ENCODE results near the gene CNNM1. TPM values are rescaled to one million over a fixed set of nuclear protein-coding genes. Genes with fewer than 3 reads are reported as not detected.
A peak's percentile ranks its signal among the peaks of the same experiment; 100 is the strongest.

The CNNM1 gene
- total RNA-seq, 1 donor from 2014 or later: 0.35 TPM

DNA sequence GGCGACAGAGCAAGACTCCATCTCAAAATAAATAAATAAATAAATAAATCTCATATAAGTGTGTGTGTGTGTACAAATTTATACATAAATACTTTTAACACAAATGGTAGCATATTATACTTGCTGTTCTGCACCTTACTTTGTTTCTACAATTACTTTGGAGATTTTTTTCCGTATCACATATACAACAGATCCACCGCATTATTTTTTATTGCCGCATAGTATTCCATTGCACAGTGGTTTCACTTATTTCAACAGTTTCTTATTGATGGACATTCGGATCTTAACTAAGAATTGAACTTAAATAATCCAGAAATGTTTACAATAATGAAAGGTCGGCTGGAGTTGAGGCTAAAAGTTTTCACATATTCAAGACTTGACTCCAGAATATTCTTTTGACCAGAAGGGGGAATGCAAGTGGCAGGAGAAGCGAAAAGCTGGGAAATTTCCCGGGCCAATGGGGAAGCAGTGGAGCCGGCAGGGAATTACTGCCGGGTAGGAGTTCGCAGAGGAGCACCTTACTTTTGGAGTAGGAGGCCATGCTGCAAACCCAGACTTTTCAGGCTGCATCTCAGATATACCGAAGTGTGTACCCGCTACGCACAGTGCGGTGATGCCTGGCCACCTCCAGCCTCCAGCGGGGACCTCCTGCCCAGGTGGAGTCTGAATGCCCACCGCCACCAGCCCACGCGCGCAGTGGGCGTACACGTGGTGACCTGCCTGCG, 415 bp upstream of the CNNM1 start:
- no peak for ATAC-seq
- TF ChIP-seq, protein P1, sequence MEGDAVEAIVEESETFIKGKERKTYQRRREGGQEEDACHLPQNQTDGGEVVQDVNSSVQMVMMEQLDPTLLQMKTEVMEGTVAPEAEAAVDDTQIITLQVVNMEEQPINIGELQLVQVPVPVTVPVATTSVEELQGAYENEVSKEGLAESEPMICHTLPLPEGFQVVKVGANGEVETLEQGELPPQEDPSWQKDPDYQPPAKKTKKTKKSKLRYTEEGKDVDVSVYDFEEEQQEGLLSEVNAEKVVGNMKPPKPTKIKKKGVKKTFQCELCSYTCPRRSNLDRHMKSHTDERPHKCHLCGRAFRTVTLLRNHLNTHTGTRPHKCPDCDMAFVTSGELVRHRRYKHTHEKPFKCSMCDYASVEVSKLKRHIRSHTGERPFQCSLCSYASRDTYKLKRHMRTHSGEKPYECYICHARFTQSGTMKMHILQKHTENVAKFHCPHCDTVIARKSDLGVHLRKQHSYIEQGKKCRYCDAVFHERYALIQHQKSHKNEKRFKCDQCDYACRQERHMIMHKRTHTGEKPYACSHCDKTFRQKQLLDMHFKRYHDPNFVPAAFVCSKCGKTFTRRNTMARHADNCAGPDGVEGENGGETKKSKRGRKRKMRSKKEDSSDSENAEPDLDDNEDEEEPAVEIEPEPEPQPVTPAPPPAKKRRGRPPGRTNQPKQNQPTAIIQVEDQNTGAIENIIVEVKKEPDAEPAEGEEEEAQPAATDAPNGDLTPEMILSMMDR (IDR thresholded peaks at IDR 0.05): no peak
- intact Hi-C loops (cut with DNase I): no loop called here
- H3K27ac ChIP-seq: no peak overlapping the region
- no peaks in the 10 kb centered on the region for H3K9me3 ChIP-seq
- peaks cover 19% of the 10 kb centered on the region for H3K4me1 ChIP-seq
- H3K4me3 ChIP-seq: peak overlapping the region; percentile 55
- H3K27me3 ChIP-seq (ENCODE audit: low read depth): peaks cover 51% of the 10 kb centered on the region
- H3K36me3 ChIP-seq: no peaks in the 10 kb centered on the region
- DNase-seq: no peak

DNA sequence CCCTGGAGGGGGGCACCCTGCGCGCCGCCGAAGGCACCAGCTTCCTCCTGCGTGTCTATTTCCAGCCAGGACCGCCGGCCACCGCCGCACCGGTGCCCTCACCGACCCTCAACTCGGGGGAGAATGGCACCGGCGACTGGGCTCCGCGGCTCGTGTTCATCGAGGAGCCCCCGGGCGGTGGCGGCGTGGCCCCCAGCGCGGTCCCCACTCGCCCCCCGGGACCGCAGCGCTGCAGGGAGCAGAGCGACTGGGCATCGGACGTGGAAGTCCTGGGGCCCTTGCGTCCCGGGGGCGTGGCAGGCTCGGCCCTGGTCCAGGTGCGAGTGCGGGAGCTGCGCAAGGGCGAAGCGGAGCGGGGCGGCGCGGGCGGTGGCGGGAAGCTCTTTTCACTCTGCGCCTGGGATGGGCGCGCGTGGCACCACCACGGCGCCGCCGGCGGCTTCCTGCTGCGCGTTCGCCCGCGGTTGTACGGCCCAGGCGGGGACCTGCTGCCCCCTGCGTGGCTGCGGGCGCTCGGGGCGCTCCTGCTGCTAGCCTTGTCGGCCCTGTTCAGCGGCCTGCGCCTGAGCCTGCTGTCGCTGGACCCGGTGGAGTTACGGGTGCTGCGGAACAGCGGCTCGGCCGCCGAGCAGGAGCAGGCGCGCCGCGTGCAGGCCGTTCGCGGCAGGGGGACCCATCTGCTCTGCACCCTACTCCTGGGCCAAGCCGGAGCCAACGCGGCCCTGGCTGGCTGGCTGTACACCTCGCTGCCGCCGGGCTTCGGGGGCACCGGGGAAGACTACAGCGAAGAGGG, 594 bp downstream of the CNNM1 start:
- Histone ChIP-seq H3K27ac (no peak overlapping the region), H3K4me3 (peak overlapping the region; percentile 55), H3K36me3 (no peaks in the 10 kb centered on the region), H3K4me1 (peaks cover 19% of the 10 kb centered on the region), H3K9me3 (no peaks in the 10 kb centered on the region), H3K27me3 (ENCODE audit: low read depth) (peaks cover 48% of the 10 kb centered on the region)
- intact Hi-C loops (cut with DNase I): no loop called here
- peak; percentile 67 to 74 for ATAC-seq
- TF ChIP-seq, protein P1 (IDR thresholded peaks at IDR 0.05): no peak
- peak; percentile 46 for DNase-seq

DNA sequence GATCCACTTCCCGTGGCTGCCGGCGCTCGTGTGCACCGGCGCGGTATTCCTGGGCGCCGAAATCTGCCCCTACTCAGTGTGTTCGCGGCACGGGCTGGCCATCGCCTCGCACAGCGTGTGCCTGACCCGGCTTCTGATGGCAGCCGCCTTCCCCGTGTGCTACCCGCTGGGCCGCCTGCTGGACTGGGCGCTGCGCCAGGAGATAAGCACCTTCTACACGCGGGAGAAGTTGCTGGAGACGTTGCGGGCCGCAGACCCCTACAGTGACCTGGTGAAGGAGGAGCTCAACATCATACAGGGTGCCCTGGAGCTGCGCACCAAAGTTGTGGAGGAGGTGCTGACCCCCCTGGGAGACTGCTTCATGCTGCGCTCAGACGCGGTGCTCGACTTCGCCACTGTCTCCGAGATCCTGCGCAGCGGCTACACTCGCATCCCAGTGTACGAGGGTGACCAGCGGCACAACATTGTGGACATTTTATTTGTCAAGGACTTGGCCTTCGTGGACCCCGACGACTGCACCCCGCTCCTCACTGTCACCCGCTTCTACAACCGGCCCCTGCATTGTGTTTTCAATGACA, 1.3 kb downstream of the CNNM1 start:
- peak; percentile 56 for DNase-seq
- ATAC-seq: peak; percentile 60 to 69
- peaks cover 43% of the 10 kb centered on the region for H3K27me3 ChIP-seq (ENCODE audit: low read depth)
- TF ChIP-seq, protein P1 (IDR thresholded peaks at IDR 0.05): no peak
- H3K27ac ChIP-seq: no peak overlapping the region
- peaks cover 19% of the 10 kb centered on the region for H3K4me1 ChIP-seq
- intact Hi-C loops (cut with DNase I): no loop called here
- no peaks in the 10 kb centered on the region for H3K9me3 ChIP-seq
- H3K36me3 ChIP-seq: no peaks in the 10 kb centered on the region
- peak overlapping the region; percentile 55 for H3K4me3 ChIP-seq

DNA sequence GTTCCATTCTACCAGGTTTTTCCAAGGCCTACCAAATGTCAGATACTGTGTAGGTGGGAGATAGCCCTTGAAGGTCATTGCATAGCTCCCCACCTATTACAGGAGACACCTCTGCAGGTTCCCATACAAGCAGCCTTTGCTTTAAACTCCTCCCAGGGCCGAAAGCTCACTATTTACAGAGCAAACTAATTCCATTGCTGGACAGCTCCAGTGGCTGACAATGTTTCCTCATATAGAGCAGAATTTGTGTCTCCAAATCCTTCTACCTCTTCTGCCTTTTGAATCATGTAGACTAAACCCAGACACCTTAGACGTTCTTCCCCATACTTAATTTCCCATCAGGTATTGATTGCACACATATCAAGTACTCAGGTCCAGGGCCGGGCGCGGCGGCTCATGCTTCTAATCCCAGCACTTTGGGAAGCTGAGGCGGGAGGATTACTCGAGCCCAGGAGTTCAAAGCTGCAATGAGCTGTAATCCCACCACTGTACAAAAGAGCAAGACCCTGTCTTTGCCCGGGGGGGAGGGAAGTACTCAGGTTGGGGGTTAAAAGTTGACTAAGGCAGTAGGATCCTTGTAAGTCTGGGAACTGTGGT, 2.1 kb downstream of the CNNM1 start:
- Histone ChIP-seq H3K36me3 (no peaks in the 10 kb centered on the region), H3K9me3 (no peaks in the 10 kb centered on the region), H3K27me3 (ENCODE audit: low read depth) (peaks cover 43% of the 10 kb centered on the region), H3K4me3 (no peak overlapping the region), H3K4me1 (peaks cover 19% of the 10 kb centered on the region), H3K27ac (no peak overlapping the region)
- ATAC-seq (no peak), DNase-seq (no peak)
- TF ChIP-seq, protein P1 (IDR thresholded peaks at IDR 0.05): no peak
- intact Hi-C loops (cut with DNase I): no loop called here

GRCh38 chr10:99337311-99337811, 8.2 kb downstream of the CNNM1 start:
- Histone ChIP-seq H3K9me3 (no peaks in the 10 kb centered on the region), H3K4me1 (no peaks in the 10 kb centered on the region), H3K27ac (no peak overlapping the region), H3K4me3 (no peak overlapping the region), H3K36me3 (no peaks in the 10 kb centered on the region), H3K27me3 (ENCODE audit: low read depth) (no peaks in the 10 kb centered on the region)
- intact Hi-C loops (cut with DNase I): no loop called here
- ATAC-seq (no peak), DNase-seq (no peak)
- TF ChIP-seq, protein P1 (IDR thresholded peaks at IDR 0.05): no peak
